Measurements from ENCODE around the gene TCERG1L.

The TCERG1L gene

DNA sequence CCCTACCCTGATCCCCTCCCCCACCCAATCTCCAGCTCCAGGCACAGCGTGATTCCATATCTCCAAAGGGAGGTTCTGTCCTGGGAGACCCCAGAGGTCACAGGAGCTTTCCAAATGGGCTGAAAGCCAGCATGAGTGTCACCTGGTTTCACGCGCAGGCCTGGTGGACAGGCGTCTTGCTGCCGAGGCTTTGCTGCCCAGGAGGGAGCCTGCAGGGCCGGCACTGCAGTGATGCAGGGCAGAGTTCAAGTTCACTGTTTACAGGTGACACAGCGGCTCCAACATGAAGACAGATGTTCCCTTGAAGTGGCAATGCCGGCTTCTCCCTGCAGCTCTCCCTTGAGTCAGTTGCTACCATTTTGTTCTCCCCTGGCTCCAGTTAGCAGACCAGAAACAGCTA is 104.3 kb downstream of the TCERG1L start:
- no peak for DNase-seq (ENCODE audit: low read depth in 2 of 2)

- DNase-seq (ENCODE audit: low read depth in 2 of 2) = no peak
These were observed 105.2 kb downstream of the TCERG1L start for GRCh38 chr10:131206111-131206995.

DNA sequence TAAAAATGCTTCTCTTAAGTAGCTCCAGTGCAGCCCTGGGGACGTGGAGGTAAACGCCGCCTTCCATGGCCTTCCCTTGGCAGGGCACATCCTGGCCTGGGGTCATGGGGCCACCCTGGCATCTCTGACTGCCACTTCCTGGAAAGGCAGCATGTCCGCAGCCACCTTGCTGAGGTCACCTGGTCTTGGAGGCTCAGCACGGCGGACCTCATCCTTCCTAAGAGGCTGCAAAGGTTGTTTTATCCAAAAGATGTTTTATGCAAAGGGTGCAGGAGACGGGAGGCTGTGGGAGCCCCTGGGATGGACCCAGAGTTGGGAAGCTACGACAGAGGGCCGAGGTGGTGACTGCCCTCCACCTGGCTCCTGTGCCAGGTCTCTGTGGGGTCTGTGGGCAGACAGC is 106.0 kb downstream of the TCERG1L start:
- DNase-seq (ENCODE audit: low read depth in 2 of 2) = no peak

DNA sequence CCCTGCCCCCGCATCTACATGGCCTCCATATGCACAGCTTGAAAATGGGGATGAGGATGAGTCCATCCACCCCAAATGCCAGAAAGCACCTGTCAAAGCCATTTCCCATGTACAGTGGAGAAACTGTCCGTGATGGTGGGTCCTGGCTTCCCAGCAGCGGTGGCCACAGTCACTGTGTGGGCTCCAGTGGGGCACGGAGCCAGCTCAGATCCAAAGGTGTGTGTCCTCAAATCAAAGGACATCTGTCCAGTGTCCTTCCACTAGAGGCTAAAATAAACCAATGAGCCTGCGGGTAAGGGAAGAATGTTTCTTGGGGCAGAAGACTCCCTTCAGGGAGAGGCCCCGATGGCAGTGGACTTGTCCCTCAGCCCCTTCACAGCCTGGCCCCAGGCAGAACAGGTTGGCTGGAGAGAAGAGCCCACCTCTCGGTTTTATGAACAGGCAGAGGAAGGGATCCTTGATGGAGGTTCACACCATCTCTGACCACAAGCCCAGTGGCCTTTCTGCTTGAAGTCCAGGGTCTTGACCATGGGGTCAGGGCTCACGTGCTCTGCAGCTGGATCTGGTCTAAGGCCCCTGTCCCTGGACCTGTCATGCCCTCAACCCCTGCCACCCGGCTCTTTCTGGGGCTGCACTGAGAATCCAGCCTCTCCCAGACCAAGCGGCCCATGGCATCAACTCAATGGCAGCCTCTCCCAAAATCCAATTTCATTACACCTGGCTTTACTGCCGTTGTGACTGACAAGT is 106.9 kb downstream of the TCERG1L start:
- no peak for DNase-seq (ENCODE audit: low read depth in 2 of 2)

DNA sequence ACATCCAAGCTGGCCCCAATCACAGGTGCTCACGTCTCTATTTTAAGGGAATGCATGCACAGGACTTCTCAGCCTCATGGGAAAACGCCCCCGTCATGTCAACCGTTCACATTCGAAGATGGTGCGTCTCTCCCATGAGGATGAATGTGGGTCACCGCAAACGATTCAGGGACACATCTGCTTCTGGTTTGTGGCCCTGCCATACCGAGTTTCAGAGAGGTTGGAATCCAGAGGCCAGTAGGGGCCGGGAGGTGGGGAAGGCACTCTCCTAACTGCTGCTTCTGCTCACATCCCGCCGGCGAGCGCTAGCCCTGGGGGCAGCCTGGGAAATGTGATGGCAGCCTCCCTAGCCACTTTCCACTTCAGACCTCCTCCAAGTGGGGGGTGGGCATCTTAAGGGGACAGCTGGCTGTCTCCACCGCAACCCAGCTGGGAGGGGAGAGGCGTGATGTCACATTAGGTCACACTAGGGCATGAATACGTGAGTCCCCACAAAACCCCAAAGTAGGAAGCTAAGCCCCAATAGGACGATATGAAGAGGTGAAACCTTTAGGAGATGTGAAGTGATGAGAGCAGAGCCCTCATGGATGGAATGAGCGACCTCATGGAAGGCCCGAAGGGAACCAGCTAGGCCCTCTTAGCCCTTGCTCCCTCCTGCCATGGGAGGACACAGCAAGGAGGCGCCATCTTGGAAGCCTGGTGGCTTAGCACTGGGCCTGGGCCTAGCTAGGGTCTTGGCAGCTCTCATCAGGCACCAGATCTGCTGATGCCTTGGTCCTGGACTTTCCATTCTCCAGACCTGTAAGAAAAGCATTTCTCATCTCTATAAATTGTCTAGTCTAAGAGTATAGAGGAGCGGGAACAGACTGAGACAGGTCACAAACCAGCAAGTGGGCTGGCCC is 107.8 kb downstream of the TCERG1L start:
- no peak for DNase-seq (ENCODE audit: low read depth in 2 of 2)

- no peak for DNase-seq (ENCODE audit: low read depth in 2 of 2)
These were observed 108.5 kb downstream of the TCERG1L start for GRCh38 chr10:131202990-131203389.

DNA sequence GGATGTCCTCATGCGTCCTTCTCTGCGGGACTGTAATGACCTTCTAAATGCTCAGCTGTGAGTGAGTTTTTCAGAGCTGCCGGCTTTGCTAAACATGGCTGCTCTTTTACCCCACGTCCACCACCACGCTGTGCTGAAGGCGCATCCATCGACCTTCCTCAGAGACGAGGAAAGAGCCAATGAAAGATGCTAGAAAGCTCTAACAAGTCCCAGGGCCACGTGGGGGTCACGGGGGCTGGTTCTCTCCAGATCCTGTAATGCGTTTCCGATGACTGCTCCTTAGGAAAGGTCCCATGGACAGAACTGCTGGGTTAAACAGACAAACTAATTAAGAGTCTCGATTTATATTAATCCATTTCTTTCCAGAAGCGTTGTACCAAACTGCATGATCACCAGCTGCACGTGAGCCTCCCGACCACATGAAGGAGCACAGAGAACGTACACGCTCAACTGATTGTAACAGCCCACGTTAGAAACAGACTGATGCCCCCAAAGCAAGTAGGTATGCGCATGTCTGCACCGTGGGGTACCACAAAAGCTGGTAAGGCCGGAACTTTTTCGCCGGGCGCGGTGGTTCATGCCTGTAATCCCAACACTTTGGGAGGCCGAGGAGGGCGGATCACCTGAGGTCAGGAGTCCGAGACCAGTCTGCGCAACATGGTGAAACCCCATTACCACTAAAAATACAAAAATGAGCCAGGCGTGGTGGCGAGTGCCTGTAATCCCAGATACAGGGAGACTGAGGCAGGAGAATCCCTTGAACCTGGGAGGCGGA is 109.6 kb downstream of the TCERG1L start:
- no peak for DNase-seq (ENCODE audit: low read depth in 2 of 2)

DNA sequence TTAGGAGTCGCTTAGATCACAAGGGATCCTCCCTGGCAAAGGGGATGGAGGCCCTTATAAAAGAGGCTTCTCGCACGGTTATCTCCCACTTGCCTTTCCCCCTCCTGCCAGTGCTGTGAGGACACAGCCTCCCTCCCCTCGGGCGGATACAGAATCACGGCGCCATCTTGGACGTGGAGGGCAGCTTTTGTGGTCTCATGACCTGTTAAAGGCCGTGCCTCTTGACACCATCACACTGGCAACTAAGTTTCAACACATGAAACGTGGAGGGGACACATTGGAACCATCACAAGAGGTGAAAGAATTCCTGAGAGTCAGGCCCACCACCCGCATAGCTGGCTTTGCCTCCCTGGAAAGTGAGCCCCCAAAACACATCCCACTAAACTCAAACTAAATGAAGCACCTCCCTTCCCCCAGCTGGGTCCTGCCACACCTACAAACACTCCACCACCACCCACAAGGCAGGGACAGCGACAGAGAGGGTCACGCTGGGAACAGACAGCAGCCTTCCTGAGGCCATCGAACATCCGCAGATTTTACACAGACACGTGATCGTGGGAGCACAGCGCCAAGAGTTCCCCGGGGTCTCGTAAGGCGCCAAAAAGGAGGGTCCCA is 110.6 kb downstream of the TCERG1L start:
- no peak for DNase-seq (ENCODE audit: low read depth in 2 of 2)

GRCh38 chr10:131199646-131200045 is 111.9 kb downstream of the TCERG1L start:
- DNase-seq (ENCODE audit: low read depth in 2 of 2) = no peak

DNA sequence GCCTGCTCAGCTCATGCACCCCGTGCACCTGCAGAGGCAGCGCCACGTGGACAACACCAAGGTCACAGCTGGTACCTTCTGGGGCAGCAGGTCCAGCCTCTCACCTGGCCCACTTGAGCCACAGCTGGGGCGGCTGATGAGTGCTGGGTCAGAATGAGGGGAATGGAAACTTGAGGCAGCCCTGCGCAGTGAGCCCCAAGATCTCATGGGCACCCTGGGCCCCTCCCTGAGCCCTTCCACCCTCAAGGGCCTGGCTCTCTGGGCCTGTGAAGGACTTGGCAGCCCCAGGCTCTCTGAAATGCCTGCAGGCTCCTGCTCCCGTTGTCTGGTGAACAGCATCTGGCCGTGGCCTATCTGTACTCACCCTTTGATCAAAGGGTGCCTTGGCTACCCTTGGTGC is 112.7 kb downstream of the TCERG1L start:
- no peak for DNase-seq (ENCODE audit: low read depth in 2 of 2)

GRCh38 chr10:131198401-131198800 is 113.1 kb downstream of the TCERG1L start:
- no peak for DNase-seq (ENCODE audit: low read depth in 2 of 2)

- DNase-seq (ENCODE audit: low read depth in 2 of 2) = no peak
These were observed 115.2 kb downstream of the TCERG1L start for GRCh38 chr10:131196176-131196885.

DNA sequence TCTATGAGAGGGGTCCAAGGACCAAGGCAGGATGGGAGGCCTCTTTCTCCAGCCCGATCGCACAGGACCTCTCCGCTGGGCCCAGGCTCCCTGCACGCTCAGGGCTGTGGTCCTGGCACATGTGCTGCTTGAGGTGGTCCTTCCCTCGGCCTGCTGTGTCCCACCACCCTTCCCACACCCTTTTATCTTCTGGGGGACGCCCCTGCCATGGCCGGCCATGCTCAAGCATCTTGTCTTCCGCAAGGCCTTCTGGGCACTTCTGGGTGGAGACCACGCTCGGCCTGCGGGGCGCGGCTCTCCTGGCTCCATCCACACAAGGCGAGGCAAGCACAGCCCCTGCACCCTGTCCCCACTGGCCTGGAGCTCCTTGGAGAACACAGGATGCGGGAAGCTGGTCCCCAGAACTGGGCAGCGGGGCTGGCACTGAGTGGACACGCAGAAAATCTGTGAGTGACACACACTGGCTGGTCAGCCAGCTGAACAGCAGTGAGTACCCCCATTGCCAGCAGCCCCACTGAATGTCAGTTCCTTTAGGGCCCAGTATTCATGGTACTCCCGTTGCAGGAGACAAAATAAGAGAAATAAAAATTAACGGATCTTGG is 115.9 kb downstream of the TCERG1L start:
- no peak for DNase-seq (ENCODE audit: low read depth in 2 of 2)

GRCh38 chr10:131195116-131195515 is 116.4 kb downstream of the TCERG1L start:
- DNase-seq (ENCODE audit: low read depth in 2 of 2) = no peak

- no peak for DNase-seq (ENCODE audit: low read depth in 2 of 2)
These were observed 117.6 kb downstream of the TCERG1L start for GRCh38 chr10:131193923-131194322.

- DNase-seq (ENCODE audit: low read depth in 2 of 2) = no peak
These were observed 123.0 kb downstream of the TCERG1L start for GRCh38 chr10:131188494-131188893.

DNA sequence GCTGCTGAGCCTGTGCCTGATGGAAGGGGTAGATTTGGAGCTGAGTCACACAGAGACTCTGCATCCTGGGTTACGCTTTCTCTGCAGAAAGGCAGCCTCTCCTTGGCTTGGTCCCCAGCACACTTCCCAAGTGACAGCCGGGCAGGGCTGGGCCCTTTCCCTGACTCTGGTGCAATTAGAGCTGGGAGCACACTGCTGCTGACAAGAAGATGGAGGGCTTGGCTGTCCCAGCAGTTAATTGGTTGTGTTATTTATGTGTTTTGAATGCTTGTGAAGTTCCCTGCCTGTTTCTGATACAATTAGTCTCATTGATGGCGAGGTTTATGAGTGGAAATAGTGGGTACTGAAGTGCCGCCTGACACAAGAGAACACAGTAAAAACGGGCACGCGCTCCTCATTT is 123.6 kb downstream of the TCERG1L start:
- DNase-seq (ENCODE audit: low read depth in 2 of 2) = no peak

- no peak for DNase-seq (ENCODE audit: low read depth in 2 of 2)
These were observed 124.2 kb downstream of the TCERG1L start for GRCh38 chr10:131187274-131187673.

GRCh38 chr10:131186547-131187253 is 124.8 kb downstream of the TCERG1L start:
- no peak for DNase-seq (ENCODE audit: low read depth in 2 of 2)

All from stimulated activated CD4-positive, alpha-beta T cell treated with anti-CD3 and anti-CD28 coated beads, Interleukin-15, amount 100 ng/mL, for 48 hours (primary cell).